ENCODE data around the gene DKC1. TPM values are rescaled to one million over a fixed set of nuclear protein-coding genes. Genes with fewer than 3 reads are reported as not detected.
A peak's percentile ranks its signal among the peaks of the same experiment; 100 is the strongest.

The DKC1 gene
- total RNA-seq, 1 experiment from 2014 or later, result 160 TPM

GRCh38 chrX:154749856-154750255 is 12.8 kb upstream of the DKC1 start:
- Mint-ChIP-seq H3K4me1 (peaks cover 6 to 9% of the 10 kb centered on the region in 2 experiments; a peak in 3 of 4 replicates), H3K27me3 (ENCODE audit: low read depth) (peaks cover 48% of the 10 kb centered on the region), H3K36me3 (ENCODE audit: insufficient read depth in 1 of 3, low read depth in 3 of 3) (peaks cover 0 to 8% (median 5%) of the 10 kb centered on the region in 3 experiments; a peak in 5 of 7 replicates), H3K27ac (no peak overlapping the region), H3K4me3 (peak overlapping the region in 1 of 2 experiments; percentile 64; a peak in 3 of 5 replicates), H3K9me3 (peaks cover 61 to 65% of the 10 kb centered on the region in 2 experiments)
- no peak overlapping the region for H3K18ac ChIP-seq (ENCODE audit: insufficient read length, low read depth, low read length)
- H3K4me1 ChIP-seq (ENCODE audit: insufficient read depth, low read length), result no peaks in the 10 kb centered on the region; the same call in 1 of the 2 replicates
- DNase-seq, result no peak
- no peak overlapping the region for H2BK15ac ChIP-seq (ENCODE audit: low read depth, low read length)
- H2AFZ ChIP-seq (ENCODE audit: low read length), result no peak overlapping the region
- H3K9ac ChIP-seq (ENCODE audit: extremely low read depth, insufficient read length, low read length), result no peak overlapping the region
- peaks cover 12% of the 10 kb centered on the region for H3K9me3 ChIP-seq (ENCODE audit: control insufficient read depth, low read depth, low read length)
- no peak overlapping the region for H4K5ac ChIP-seq (ENCODE audit: insufficient read length, low read depth, low read length)
- no peak for TF ChIP-seq CTCF (conservative IDR thresholded peaks at IDR 0.05)
- no peak overlapping the region for H2BK5ac ChIP-seq (ENCODE audit: insufficient read length, low read length)
- H3T11ph ChIP-seq (ENCODE audit: low read length), result no peak overlapping the region
- H3K27ac ChIP-seq (ENCODE audit: insufficient read length, low read depth, low read length), result no peak overlapping the region
- H4K91ac ChIP-seq (ENCODE audit: insufficient read length, low read depth, low read length), result no peak overlapping the region
- no peak overlapping the region for H2BK12ac ChIP-seq (ENCODE audit: insufficient read length, low read depth, low read length)
- H3K56ac ChIP-seq (ENCODE audit: insufficient read length, low read depth, low read length), result no peak overlapping the region
- no peaks in the 10 kb centered on the region for H3K23me2 ChIP-seq (ENCODE audit: insufficient read length, low read depth, low read length, poor library complexity, severe bottlenecking)
- no peak overlapping the region for H4K8ac ChIP-seq (replicated peaks; ENCODE audit: insufficient read length, low read depth, low read length)
- H3K23ac ChIP-seq (ENCODE audit: insufficient read length, low read depth, low read length), result no peak overlapping the region
- no peaks in the 10 kb centered on the region for H3K79me2 ChIP-seq (ENCODE audit: insufficient read depth, low read length)
- no peak overlapping the region for H2BK120ac ChIP-seq (ENCODE audit: low read depth, low read length, poor library complexity, severe bottlenecking)
- H3K4me2 ChIP-seq (ENCODE audit: insufficient read depth, insufficient read length, low read length), result peak overlapping the region; percentile 55
- H2BK20ac ChIP-seq (ENCODE audit: low read depth, low read length, poor library complexity, severe bottlenecking), result no peak overlapping the region
- no peak overlapping the region for H3K4ac ChIP-seq (ENCODE audit: low read depth, low read length)
- H4K20me1 ChIP-seq (ENCODE audit: control insufficient read depth, insufficient read depth, insufficient read length), result no peaks in the 10 kb centered on the region
- WGBS (ENCODE audit: extremely low coverage, insufficient read length, low lambda C conversion rate), result no CpG with 5 or more reads among the region's 6 CpGs
- no peaks in the 10 kb centered on the region for H3K79me1 ChIP-seq (ENCODE audit: insufficient read depth, low read depth, low read length, poor library complexity, severe bottlenecking)
- peaks cover 20% of the 10 kb centered on the region; the same call in 1 of the 2 replicates for H3K27me3 ChIP-seq (ENCODE audit: insufficient read depth, low read length)
- no peak overlapping the region for H3K14ac ChIP-seq (ENCODE audit: insufficient read depth, low read length)
- H2AK5ac ChIP-seq (ENCODE audit: insufficient read length, low read length), result no peak overlapping the region

All from H9 (cell line).